ENCODE measurements around the gene ALK.
A peak's percentile ranks its signal among the peaks of the same experiment; 100 is the strongest.

ALK gene

GRCh38 chr2:29477186-29477585 lies 444.2 kb downstream of the ALK start:
- H3K27me3 ChIP-seq = no peaks in the 10 kb centered on the region
- no peak for TF ChIP-seq Cebpa-rat (IDR thresholded peaks at IDR 0.05)

DNA sequence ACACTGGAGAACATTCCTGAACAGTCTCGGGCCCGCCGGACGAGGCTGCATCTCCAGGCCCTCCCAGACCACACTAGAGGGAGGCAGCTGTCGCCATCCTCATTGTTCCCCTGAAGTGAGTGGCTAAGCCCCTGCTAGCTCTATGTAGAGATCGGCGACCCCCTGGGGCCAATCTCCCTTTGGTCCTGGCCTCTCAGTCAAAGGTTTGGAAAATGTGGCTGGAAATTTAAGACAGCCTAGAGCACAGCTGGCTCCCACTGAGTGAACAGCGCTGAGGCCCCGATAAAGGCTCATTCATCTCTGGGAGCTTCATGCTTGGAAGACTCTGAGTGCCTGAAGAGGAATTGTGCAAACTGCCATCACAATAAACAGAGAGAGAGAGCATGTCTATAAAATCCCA lies 445.9 kb downstream of the ALK start:
- Histone ChIP-seq H3K27me3 (no peaks in the 10 kb centered on the region), H3K4me2 (no peak overlapping the region), H3K9me3 (peaks cover 3% of the 10 kb centered on the region), H4K20me1 (no peaks in the 10 kb centered on the region), H3K4me3 (no peak overlapping the region), H3K36me3 (no peaks in the 10 kb centered on the region), H3K9ac (no peak overlapping the region), H3K4me1 (peaks cover 25% of the 10 kb centered on the region), H3K27ac (no peak overlapping the region)
- no peak for TF ChIP-seq Cebpa-rat (IDR thresholded peaks at IDR 0.05)

More at GRCh38 chr2:29477186-29477585, 444.2 kb downstream of the ALK start:
- H3K9me3 ChIP-seq = no peaks in the 10 kb centered on the region; the same call in none of the 2 replicates
- no peaks in the 10 kb centered on the region for H3K36me3 ChIP-seq
- H3K27ac ChIP-seq = no peak overlapping the region
- peaks cover 42% of the 10 kb centered on the region for H3K4me1 ChIP-seq
- no peak overlapping the region for H3K9ac ChIP-seq
- no peak overlapping the region for H3K4me2 ChIP-seq
- H3K4me3 ChIP-seq = no peak overlapping the region
- no peaks in the 10 kb centered on the region for H4K20me1 ChIP-seq

GRCh38 chr2:29469961-29470360 lies 451.4 kb downstream of the ALK start:
- Histone ChIP-seq H3K9me3 (peaks cover 21% of the 10 kb centered on the region), H3K36me3 (no peaks in the 10 kb centered on the region), H4K20me1 (no peaks in the 10 kb centered on the region), H3K27me3 (no peaks in the 10 kb centered on the region), H3K9ac (no peak overlapping the region), H3K4me1 (no peaks in the 10 kb centered on the region), H3K4me3 (no peak overlapping the region), H3K27ac (no peak overlapping the region), H3K4me2 (no peak overlapping the region)
- no peak for TF ChIP-seq Cebpa-rat (IDR thresholded peaks at IDR 0.05)

- H4K20me1 ChIP-seq = no peaks in the 10 kb centered on the region
- no peak overlapping the region for H3K9ac ChIP-seq
- peaks cover 21% of the 10 kb centered on the region for H3K9me3 ChIP-seq
- no peaks in the 10 kb centered on the region for H3K27me3 ChIP-seq
- H3K27ac ChIP-seq = no peak overlapping the region
- no peaks in the 10 kb centered on the region for H3K4me1 ChIP-seq
- no peaks in the 10 kb centered on the region for H3K36me3 ChIP-seq
- no peak overlapping the region for H3K4me3 ChIP-seq
- TF ChIP-seq Cebpa-rat (IDR thresholded peaks at IDR 0.05) = no peak
- H3K4me2 ChIP-seq = no peak overlapping the region
Measured at GRCh38 chr2:29469516-29469915, 451.9 kb downstream of the ALK start.

- Histone ChIP-seq H3K9me3 (no peaks in the 10 kb centered on the region), H3K4me3 (no peak overlapping the region), H3K4me2 (no peak overlapping the region), H3K4me1 (no peaks in the 10 kb centered on the region), H3K9ac (no peak overlapping the region), H4K20me1 (no peaks in the 10 kb centered on the region), H3K36me3 (no peaks in the 10 kb centered on the region), H3K27ac (no peak overlapping the region), H3K27me3 (no peaks in the 10 kb centered on the region)
- no peak for TF ChIP-seq Cebpa-rat (IDR thresholded peaks at IDR 0.05)
Measured at GRCh38 chr2:29463181-29463900, 458.0 kb downstream of the ALK start.

GRCh38 chr2:29462293-29462692 lies 459.1 kb downstream of the ALK start:
- no peaks in the 10 kb centered on the region for H3K36me3 ChIP-seq
- no peaks in the 10 kb centered on the region for H3K4me1 ChIP-seq
- H3K9ac ChIP-seq = no peak overlapping the region
- no peaks in the 10 kb centered on the region for H3K27me3 ChIP-seq
- TF ChIP-seq Cebpa-rat (IDR thresholded peaks at IDR 0.05) = no peak
- no peak overlapping the region for H3K4me2 ChIP-seq
- H3K27ac ChIP-seq = no peak overlapping the region
- H3K9me3 ChIP-seq = no peaks in the 10 kb centered on the region
- H4K20me1 ChIP-seq = no peaks in the 10 kb centered on the region
- H3K4me3 ChIP-seq = no peak overlapping the region

DNA sequence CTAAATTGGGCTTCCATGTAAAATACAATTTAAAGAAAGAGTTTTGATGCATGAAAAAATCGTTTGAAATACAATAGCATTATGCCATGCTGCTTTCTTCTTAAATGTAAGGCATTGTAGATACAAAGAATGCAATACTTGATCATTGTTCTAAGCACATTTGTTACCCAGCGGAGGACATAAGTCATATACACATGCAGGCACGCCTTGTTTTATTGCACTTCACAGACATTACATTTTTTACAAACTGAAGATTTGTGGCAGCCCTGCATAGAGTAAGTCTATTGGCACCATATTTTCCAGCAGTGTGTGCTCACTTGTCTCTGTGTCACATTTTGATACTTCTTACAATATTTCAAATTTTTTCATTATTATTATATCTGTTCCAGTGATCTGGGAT lies 461.2 kb downstream of the ALK start:
- H3K9ac ChIP-seq = no peak overlapping the region
- no peaks in the 10 kb centered on the region for H4K20me1 ChIP-seq
- TF ChIP-seq Cebpa-rat (IDR thresholded peaks at IDR 0.05) = no peak
- H3K4me2 ChIP-seq = no peak overlapping the region
- H3K9me3 ChIP-seq = no peaks in the 10 kb centered on the region
- H3K36me3 ChIP-seq = no peaks in the 10 kb centered on the region
- H3K4me3 ChIP-seq = no peak overlapping the region
- no peaks in the 10 kb centered on the region for H3K27me3 ChIP-seq
- H3K4me1 ChIP-seq = peaks cover 16% of the 10 kb centered on the region
- H3K27ac ChIP-seq = no peak overlapping the region

GRCh38 chr2:29459445-29460179 lies 461.8 kb downstream of the ALK start:
- TF ChIP-seq Cebpa-rat (IDR thresholded peaks at IDR 0.05) = no peak
- no peaks in the 10 kb centered on the region for H4K20me1 ChIP-seq
- H3K4me2 ChIP-seq = no peak overlapping the region
- no peaks in the 10 kb centered on the region for H3K27me3 ChIP-seq
- no peaks in the 10 kb centered on the region for H3K9me3 ChIP-seq
- H3K9ac ChIP-seq = no peak overlapping the region
- no peak overlapping the region for H3K27ac ChIP-seq
- H3K4me1 ChIP-seq = peaks cover 22% of the 10 kb centered on the region
- H3K36me3 ChIP-seq = no peaks in the 10 kb centered on the region
- no peak overlapping the region for H3K4me3 ChIP-seq

DNA sequence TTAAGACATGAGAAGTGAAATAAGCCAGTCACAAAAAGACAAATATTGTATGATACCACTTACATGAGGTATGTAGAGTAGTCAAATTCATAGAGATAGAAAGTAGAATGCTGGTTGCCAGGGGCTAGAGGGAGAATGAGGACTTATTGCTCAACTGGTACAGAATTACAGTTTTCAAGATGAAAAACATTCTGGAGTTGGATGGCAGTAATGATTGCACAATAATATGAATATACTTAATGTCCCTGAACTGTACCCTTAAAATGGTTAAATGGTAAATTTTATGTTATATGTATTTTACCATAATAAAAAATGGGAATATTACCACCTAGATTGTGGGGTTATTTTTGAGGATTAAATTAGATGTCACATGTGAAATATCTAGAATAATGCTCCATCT lies 465.0 kb downstream of the ALK start:
- Histone ChIP-seq H3K9ac (no peak overlapping the region), H3K9me3 (no peaks in the 10 kb centered on the region), H3K36me3 (no peaks in the 10 kb centered on the region), H3K4me1 (peaks cover 23% of the 10 kb centered on the region), H4K20me1 (no peaks in the 10 kb centered on the region), H3K27ac (no peak overlapping the region), H3K4me2 (peak overlapping the region; percentile 61), H3K4me3 (no peak overlapping the region), H3K27me3 (no peaks in the 10 kb centered on the region)
- no peak for TF ChIP-seq Cebpa-rat (IDR thresholded peaks at IDR 0.05)

DNA sequence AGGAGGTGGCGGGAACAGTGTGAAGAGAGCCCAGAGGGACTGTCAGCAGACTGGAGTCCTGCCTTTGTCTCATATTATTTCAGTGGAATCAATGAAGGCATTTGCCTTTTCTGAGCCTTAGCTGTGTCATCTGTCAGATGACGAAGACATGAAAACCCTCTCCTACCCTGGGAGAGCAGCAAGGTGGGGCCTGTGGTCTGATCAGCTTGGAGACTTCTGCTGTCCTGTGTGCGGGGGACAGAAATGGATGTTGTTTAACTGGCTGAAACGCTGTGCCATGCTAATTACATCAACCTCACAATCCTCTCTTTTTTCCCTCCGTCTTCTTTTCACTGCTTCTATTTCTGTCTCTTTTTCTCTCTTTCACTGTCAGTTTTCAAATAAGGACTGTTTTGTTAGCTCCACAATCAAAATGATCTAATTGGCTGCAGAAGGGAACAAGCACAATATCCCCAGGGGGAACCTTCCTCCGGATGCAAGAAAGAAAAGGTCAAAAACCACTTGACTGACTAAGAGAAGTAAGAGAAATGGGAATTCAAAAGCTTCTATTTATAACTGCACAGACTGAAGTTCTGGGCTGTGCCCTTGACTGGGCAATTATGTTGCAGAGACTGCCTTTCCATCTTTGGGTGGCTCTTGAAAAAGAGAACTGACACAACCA lies 466.1 kb downstream of the ALK start:
- H3K27me3 ChIP-seq = no peaks in the 10 kb centered on the region
- H3K36me3 ChIP-seq = no peaks in the 10 kb centered on the region
- no peak overlapping the region for H3K4me3 ChIP-seq
- no peak overlapping the region for H3K27ac ChIP-seq
- no peak overlapping the region; the same call in 1 of the 2 replicates for H3K9ac ChIP-seq
- no peaks in the 10 kb centered on the region for H3K9me3 ChIP-seq
- no peak for TF ChIP-seq Cebpa-rat (IDR thresholded peaks at IDR 0.05)
- H4K20me1 ChIP-seq = no peaks in the 10 kb centered on the region
- peak overlapping the region; percentile 61 for H3K4me2 ChIP-seq
- H3K4me1 ChIP-seq = peaks cover 34% of the 10 kb centered on the region

Measured in BLaER1 (cell line).